Measurements from ENCODE around the gene HELZ.

The HELZ gene

DNA sequence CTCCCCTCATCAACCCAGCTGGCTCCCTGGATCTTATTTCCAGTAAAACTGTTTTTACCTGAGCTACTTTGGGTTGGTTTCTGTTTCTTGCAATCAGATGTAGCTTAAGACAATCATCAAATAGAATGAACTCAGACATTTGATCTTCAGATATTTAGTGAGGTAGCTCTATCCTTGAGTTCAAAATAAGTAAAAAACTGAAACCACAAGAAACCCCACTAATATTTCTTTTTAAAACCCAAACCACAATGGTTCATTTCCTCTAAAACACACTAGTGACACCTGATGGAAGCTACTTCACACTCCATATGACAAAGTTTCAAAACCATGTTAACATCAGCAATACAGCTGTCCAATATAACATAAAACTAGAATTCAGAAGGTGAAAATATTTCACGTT is 162.9 kb downstream of the HELZ start:
- no peak for DNase-seq (ENCODE audit: low read depth in 2 of 2)

DNA sequence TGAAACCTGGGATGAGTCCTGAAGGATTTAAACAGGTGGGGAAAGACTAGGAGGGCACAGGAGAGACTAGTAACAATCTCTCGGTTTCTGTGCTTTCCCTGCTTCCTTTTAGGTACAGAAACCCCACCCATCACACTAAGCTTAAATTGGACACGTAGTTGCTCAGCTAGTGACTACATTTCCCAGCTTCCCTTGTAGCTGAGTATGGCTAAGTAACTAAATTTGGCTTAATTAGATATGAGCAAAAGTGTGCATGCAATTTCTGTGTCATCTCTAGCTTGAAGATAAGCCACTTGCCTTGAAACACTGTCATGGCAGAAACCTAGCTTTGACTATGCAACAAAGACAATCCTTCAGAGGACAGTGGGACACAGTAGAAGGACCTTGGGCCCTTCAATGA is 164.2 kb downstream of the HELZ start:
- no peak for DNase-seq (ENCODE audit: low read depth in 2 of 2)

DNA sequence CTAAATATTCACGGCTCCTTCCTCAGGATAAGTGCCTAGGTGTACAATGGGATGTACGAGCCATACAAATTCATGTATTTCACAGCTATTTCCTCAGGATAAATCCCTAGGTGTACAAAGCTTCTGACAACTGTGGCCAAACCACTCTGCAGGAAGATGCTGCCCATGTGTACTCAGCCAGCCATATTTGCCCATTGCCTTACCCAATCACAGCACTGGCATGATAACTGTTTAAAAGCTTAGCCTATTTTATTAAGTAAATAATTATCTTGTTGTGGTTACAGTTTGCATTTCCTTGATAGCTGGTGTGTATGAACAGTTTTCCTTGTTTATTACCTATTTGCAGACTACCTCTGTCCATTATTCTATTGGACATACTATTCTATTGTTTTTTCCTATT is 165.5 kb downstream of the HELZ start:
- DNase-seq (ENCODE audit: low read depth in 2 of 2) = no peak

DNA sequence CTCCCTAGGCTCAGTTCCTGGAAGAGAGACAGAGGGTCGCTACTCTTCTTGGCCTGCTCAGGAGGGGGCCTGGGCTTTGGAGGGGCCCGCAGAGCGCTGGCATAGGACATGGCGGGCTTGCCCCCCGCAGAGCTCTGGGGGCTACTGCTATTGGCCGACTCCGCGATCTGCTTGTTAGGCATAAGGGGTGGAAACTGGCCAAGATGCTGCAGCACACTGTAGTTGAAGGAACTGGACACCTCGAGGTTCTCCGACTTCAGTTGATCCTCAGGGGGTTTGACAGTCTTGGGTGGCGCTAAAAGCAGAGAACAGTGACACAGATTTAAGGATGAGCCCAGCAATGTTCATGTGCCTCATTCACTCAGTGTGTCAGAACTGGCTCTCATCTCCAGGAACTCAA is 166.7 kb downstream of the HELZ start:
- no peak for DNase-seq (ENCODE audit: low read depth in 2 of 2)

DNA sequence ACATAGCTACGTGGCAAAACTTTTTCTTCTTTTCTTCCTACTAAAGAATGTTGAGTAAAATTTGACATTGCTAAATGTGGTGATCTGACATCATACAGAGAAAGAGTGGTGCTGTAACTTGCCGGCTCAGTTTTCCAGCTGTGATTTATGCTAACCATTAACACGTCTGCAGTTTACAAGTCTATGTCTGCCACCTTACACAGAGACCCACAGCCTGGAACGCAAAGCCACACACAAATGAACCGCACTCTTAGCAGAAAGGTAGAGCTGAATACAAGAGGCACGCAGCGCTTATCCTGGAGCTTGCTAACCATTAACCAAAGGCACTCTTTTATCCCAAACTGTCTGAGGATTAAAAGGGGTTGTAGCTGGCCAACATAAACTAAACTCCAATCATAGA is 168.7 kb downstream of the HELZ start:
- DNase-seq (ENCODE audit: low read depth in 2 of 2) = no peak

DNA sequence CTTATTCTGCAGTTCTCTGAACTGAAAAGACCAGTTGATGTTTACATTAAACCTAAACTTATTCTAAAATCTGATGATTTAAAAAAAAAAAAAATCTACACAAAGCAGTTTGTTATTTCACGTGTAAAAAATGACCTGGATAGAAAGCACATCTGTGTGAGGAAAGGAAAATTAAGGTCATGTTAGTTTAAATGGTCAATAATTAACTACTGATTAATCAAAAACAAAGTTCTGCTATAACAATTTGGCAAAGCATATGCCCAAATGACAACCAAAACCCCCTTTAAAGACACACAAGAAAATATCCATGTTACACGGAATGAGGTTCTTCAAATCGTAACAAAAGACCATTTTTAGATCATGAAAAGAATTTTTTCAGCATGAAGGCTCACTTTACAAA is 170.2 kb downstream of the HELZ start:
- no peak for DNase-seq (ENCODE audit: low read depth in 2 of 2)

DNA sequence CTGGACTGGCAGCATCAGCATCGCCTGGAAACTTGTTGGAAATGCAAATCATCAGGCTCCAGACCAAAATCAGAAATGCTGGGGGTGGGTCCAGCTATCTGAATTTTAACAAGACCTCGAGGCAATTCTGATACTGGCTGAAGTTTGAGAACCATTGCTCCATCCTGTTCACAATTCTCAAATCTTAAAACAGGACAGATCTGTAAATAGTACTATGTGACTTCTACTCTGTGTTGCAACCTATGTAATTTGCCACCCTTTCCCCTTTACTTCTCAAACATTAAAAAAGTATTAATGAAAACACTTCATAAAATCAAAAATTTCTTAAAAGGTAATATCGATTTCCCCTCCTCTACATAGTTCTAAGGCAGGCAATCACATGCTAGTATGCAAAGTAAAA is 172.1 kb downstream of the HELZ start:
- no peak for DNase-seq (ENCODE audit: low read depth in 2 of 2)

DNA sequence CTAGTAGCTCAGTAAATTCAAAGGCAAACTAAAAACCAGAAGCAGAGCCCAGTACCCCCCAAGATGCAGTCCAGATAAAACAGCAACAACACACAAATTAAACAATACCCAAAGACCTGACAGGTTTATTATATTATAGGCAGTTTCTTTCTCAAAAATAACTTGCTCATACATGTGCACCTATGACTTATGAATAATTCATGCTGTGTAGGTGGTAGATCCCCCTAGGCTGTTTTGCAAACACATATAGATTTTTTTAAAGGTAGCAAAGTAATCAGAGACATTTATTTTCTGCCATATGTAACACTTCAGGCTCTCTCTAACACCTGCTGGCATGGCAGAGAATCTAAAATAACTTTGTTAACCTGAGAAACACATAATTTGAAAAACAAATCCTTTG is 173.4 kb downstream of the HELZ start:
- no peak for DNase-seq (ENCODE audit: low read depth in 2 of 2)

DNA sequence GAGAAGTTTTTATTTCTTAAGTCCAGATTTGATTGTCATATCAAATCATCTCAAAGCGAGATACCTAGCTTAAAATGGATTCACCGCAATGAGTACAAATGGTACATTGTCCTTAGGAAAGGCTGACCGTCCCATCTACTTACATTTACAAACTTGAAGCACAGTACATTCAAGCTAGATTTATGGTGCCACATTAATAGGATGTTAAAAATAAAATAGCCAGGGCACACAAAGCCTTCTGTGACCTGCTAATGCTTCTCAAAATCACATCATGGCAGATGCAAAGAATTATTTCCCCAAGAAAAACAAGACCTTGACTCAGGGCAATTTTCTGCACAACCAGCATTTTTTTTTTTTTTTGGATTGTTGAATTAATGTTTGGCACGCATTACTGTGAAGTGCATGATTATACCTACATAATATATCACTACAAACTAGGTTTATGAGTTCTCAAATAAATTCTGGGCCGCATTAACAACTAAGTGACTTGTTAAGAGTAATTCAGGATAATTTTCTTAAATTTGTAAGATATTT is 175.3 kb downstream of the HELZ start:
- DNase-seq (ENCODE audit: low read depth in 2 of 2) = no peak

DNA sequence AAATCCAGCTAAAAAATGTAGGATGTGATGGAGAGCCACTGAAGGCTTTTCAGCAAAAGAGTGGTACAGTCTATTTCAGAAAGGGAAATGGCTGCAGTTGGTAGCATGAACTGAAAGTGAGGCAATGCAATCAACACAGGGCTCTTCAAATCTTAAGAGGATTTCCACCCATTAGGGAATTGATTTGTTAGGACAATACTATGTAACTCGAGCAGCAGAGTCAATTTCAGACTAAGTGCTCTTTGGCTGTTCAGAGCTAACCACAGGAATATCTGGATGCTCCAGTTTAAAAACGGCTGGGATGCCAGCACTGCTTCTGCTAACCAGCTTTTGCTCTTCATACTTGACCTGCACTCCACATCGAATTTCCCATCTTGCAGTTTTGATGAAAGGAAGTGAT is 176.0 kb downstream of the HELZ start:
- DNase-seq (ENCODE audit: low read depth in 2 of 2) = no peak

DNA sequence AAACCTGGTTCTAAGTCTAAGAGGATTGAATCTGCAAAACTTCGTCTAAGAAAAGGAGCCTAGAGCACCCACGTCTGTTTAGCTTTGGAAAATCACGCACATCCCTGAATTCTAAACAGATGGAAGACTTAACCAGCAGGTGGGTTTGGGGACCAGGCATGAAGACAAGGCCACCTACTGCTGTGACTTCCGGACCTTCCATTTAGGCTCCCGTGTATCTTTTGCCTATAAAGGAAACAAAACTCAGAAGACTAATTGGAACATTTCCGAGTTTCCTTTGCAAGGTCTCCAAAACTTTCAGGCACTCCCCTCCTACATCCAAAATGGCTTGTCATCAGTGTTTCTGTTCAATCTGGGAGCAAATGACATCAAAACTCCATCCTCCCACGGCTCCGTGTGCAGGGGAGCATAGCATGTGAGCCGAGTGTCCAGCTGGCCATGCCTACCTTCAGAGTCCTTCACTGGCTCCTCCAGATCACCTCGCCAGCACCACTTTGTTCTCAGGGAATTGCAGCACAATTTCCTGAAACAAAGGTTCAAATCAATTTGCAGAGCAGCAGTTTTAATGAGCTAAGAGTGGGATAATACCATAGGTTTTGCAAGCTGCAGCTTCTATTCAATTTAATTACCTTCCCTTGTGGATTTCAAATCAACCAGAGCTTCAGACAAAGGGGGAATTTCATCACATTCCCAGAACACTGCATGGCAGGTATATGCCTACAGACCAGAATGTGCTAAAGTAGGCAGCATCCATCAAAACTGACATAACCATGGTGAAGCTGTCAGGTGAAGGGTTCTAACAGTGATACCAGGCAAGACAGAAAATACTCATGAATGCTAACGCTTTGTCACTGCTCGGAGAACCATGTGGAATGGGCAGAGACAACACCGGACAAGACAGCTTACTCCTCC is 177.2 kb downstream of the HELZ start:
- no peak for DNase-seq (ENCODE audit: low read depth in 2 of 2)

DNA sequence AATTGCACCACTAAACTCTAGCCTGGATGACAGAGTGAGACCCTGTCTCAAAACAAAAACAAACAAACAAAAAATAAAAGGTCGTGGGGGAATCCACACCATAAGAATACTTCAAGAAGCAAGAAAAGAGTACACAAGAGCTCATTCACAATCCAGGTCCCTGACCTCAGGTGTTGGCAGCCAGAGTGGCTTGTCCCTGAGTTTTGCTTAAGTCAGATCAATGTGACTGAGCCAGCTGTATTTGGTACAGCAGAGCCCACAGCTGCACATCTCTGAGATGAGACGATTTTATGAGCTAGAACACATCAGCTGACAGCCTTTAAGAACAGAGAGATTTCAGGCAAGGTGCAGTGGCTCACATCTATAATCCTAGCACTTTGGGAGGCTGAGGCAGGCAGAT is 178.3 kb downstream of the HELZ start:
- DNase-seq (ENCODE audit: low read depth in 2 of 2) = no peak

DNA sequence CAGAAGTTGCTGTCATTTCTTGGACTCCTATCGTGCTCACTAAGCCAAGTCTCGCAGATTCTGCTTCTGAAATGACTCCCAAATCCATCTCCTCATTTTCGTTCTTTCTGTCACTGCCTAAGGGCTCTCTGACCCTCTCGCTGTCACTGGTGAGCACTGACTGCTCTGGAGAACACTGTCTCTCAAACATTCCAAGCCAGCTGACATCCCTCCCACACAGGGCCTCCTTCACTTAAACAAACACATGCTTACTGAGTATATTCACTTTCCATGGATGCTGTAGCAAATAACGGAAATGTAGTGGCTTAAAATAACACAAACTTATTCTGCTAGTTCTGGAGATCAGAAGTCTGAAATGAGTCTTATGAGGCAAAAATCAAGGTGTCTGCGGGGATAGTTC is 181.9 kb downstream of the HELZ start:
- DNase-seq (ENCODE audit: low read depth in 2 of 2) = no peak

DNA sequence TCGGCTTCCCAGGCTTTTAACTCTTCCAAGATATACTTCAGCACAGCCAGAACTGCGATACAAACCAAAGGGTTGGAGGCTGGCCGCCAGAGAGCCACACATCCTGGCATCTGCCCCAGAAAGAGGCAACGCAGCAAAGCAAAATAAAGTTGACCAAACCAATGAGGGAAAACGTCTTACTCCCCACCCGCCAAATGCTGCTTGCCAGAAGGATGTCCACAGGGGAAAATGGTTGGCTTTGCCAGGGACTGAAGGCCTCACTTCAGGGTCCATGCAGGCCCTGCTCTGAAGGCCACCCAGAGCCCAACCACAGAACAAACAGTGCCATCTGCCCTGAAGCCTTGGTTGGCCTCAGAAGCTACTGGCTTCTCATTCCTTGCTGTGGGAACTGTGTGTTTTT is 185.6 kb downstream of the HELZ start:
- no peak for DNase-seq (ENCODE audit: low read depth in 2 of 2)

DNA sequence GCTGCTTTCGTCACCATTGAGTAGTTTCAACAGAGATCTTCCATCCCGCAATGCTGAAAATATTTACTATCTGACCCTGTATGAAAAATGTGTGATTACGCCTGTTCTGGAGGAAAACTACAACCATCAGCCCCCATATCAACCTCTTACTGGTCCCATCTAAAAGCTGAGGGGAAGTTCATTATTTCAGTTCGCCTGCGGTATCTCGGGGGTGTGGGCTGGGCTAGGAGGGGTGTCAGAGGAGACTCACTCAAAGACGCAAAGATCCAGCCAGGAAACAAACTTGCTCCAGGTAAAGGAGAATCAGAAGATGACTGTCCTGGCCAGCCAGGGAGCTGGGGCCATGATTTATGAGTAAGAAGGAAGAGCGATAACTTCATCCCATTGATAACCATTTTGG is 187.0 kb downstream of the HELZ start:
- DNase-seq (ENCODE audit: low read depth in 2 of 2) = no peak

DNA sequence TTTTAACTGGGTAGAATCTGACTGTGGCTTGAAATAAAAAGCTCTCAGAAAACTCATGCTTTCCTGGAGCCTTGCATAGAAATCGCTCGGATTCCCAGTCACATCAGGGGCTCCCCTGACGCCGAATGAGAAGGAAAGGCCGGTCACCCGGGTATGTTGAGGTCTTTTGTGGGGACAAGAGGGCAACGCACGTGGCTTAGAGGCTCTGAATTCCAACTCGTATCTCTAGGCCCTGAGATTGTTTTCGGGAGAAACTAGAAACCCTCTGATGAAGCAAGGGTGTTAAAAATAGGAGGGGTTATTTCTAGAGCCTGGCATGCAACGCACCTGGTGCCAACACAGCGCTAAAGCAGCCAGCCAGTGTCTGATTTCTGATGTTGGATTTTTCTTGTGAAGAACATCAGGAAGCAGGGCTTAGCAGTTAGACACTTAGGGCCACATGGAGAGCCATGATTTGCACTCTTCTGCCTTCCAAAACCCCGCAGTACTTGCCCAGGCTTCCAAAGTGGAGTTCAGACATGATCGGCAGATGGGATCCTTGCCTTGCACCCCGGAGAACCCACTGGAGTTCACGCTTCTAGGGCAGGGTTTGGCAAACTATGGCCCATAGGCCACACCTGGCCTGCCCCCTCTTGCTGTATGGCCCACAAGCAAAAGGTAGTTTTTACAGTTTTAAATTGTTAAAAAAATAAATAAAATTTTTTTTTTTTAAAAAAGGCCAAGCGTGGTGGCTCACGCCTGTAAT is 188.1 kb downstream of the HELZ start:
- no peak for DNase-seq (ENCODE audit: low read depth in 2 of 2)

DNA sequence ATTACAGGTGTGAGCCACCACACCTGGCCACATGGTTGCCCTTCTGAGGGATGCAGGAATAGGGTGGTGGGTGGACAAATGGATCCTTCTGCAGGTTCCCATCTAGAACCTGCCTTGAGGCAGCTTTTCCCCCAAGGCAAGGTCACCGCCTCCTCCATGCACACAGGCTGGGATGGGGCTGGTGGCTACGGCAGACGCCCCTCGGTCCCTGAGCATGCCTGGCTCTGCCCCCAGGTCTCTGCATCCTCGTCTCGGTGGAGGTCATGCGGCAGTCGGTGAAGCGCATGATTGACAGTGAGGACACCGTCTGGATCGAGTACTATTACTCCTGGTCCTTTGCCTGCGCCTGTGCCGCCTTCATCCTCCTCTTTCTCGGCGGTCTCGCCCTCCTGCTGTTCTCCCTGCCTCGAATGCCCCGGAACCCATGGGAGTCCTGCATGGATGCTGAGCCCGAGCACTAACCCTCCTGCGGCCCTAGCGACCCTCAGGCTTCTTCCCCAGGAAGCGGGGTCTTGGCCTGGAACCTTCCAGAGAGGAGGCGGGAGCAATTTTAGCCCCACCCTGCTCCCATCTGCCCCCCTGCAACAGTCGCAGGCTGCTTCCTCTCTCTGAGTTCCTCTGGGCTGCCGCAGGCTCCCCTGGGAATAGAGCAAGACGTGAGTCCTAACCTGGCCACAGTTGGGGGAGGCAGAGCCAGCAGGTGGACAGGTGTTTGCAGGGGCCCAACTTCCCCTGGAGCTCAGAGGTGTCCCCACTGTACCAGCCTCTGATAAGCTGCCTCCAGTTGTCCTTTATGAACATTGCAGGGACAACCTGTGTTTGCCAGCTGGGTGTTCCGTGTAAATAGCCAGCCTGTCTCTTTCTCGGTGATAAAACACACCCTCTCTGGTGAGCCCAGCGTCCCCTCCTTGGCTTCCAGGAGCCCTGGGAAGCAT is 188.9 kb downstream of the HELZ start:
- no peak for DNase-seq (ENCODE audit: low read depth in 2 of 2)

DNA sequence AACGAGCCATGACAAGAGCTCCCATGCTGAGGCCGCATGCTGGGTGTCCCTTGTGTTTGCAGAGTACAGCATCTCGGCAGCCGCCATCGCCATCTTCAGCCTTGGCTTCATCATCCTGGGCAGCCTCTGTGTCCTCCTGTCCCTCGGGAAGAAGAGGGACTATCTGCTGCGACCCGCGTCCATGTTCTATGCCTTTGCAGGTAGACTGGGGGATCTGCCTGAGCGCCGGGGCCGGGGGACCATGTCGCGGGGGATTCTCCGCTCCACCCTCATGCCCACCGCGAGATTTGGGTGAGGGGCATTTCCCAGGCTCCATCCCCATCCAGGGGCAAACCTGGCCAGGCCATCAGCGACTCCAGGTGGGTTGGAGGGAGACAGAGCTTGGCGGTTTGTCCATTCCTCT is 190.0 kb downstream of the HELZ start:
- DNase-seq (ENCODE audit: low read depth in 2 of 2) = no peak

DNA sequence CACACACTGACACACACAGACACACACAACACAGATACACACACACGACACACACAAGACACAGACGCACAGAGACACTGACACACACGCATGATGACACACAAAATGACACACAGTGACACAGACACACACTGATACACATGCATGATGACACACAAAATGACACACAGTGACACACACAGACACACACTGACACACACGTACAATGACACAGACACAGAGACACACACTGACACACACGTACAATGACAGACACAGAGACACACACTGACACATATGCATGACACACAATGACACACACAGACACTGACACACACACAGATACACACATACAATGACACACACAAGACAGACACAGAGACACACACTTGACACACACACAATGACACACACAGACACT is 190.4 kb downstream of the HELZ start:
- DNase-seq (ENCODE audit: low read depth in 2 of 2) = no peak

DNA sequence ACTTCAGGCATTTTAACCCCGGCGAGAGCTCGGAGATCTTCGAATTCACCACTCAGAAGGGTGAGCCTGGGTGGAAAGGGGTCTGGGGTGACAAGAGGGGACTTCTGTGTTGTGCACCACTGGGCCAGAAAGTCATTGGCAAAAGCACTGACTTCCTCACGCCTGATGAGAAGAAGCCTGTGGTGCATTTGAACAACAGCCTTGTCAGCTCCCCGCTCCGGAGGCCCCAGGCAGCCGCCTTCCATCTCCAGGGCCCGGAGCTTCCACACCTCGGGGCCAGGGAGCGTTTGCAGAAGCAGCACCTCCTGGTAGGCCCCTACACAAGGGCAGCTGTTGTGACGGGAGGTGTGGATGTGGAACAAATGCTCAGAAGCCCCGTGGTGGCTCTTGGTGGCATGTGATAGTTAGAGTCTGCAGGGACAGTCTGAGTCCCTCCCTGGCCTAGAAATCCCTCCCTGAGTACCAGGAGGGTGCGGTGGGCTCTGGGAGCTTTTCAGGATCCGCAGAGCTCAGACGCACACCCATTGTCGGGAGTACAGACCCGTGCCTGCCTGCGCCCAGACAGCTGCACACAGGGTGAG is 190.9 kb downstream of the HELZ start:
- no peak for DNase-seq (ENCODE audit: low read depth in 2 of 2)

DNA sequence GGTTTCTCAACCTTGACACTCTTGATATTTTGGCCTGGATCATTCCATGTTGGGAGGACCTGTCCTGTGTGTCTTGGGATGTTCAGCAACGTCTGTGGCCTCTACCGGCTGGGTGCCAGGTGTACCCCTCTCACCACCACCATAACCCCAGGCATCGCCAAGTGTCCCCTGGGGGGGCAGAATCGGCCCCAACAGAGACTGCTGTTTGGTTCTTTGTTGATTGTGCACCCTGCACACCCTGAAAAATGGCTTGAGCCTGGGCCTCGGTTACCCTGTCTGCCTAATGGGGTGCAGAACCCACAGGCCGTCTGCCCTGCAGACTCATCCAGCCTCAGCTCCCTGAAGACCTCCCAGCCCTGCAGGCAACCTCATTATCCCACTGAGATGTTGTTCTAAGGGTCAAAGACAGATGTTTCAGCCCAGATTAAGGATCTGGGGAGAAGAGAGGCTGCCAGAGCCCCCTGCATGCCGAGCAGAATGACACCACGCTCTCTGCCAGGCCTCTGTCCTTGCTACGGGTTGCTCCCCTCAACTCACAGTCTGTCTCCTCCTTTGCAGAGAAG is 191.5 kb downstream of the HELZ start:
- DNase-seq (ENCODE audit: low read depth in 2 of 2) = no peak
